Activated T-helper 1 cell treated with anti-CD3 and anti-CD28 coated beads, Interleukin-12 subunit alpha, Interleukin-12 subunit beta, Interleukin-2, Interleukin-4 antibody, amounts not matched to agents 30 ng/mL and 10 ng/mL and 1 ng/mL, durations not matched to agents 14 hours and 24 hours and 36 hours (primary cell): ENCODE data around the gene OR10D3. TPM values are rescaled to one million over a fixed set of nuclear protein-coding genes. Genes with fewer than 3 reads are reported as not detected.

ENCODE experiments used
- DNase-seq: peaks from one replicate; pipeline ENCODE4 v3.0.0; 2021; ENCODE audit warnings: low spot score
- H3K27ac Mint-ChIP-seq: one replicate; pipeline ENCODE4 v1.8.0; 2021; ENCODE audit warnings: mild to moderate bottlenecking, mixed read lengths
- H3K27me3 Mint-ChIP-seq: one replicate; pipeline ENCODE4 v1.8.0; 2022; ENCODE audit warnings: mild to moderate bottlenecking, moderate library complexity, mixed read lengths; ENCODE audit not compliant: insufficient read depth
- H3K36me3 Mint-ChIP-seq: one replicate; pipeline ENCODE4 v1.8.0; 2021; ENCODE audit warnings: low read depth, mixed read lengths
- H3K4me1 Mint-ChIP-seq: one replicate; pipeline ENCODE4 v1.8.0; 2021; ENCODE audit warnings: low read depth, mixed read lengths
- H3K4me3 Mint-ChIP-seq: one replicate; pipeline ENCODE4 v1.8.0; 2021; ENCODE audit warnings: mild to moderate bottlenecking, moderate library complexity, mixed read lengths
- H3K9me3 Mint-ChIP-seq: one replicate; pipeline ENCODE4 v1.8.0; 2021; ENCODE audit warnings: mixed read lengths
- intact Hi-C: fragments of 100-400 bp; cut with micrococcal nuclease; formaldehyde crosslinking; loops from one replicate; pipeline ENCODE4 v1.15.1; 2024
- total RNA-seq: library from RNA; stranded (reverse); gene quantifications from 2 replicates; pipeline ENCODE4 v1.2.3, GENCODE V29; 2022

The OR10D3 gene
- total RNA-seq, 1 donor from 2014 or later, result not detected

- intact Hi-C loops, result no loop called here
- no peaks in the 10 kb centered on the region for H3K36me3 Mint-ChIP-seq
- no peaks in the 10 kb centered on the region for H3K9me3 Mint-ChIP-seq
- H3K27me3 Mint-ChIP-seq, result peaks cover 4% of the 10 kb centered on the region
- H3K4me3 Mint-ChIP-seq, result no peak overlapping the region
- H3K27ac Mint-ChIP-seq, result no peak overlapping the region
- H3K4me1 Mint-ChIP-seq, result no peaks in the 10 kb centered on the region
- DNase-seq, result no peak
These were observed 10.5 kb upstream of the OR10D3 start for GRCh38 chr11:124172599-124172998.

DNA sequence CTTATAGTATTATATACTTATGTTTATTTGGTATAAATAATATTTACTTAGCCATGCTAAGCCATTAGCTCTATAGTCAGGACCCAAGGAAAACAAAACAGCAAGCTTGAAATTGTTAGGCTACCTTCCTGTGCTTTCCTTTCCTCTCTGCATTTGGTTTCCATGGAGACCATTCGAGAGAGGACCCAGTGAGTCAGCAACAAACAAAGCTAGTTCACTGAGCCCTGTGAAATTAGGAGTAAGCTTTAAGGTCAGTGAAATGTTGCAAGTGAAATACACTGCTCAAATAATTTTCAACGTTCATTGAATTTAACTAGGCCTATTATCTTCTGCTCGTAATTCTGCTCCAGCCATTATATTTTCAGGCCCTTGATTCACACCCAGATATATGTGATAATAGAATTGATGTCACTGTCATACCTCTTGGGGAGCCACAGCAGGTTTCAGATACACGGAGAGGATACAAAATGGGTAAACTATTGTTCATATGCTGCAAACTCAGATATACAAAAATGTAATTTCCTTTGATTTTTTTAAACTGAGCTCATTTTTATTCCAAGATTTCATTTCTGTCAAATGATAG lies 9.1 kb upstream of the OR10D3 start:
- Mint-ChIP-seq H3K36me3 (no peaks in the 10 kb centered on the region), H3K27me3 (peaks cover 4% of the 10 kb centered on the region), H3K9me3 (no peaks in the 10 kb centered on the region), H3K27ac (no peak overlapping the region), H3K4me1 (no peaks in the 10 kb centered on the region), H3K4me3 (no peak overlapping the region)
- DNase-seq, result no peak
- intact Hi-C loops, result no loop called here

- no peak overlapping the region for H3K27ac Mint-ChIP-seq
- H3K36me3 Mint-ChIP-seq, result no peaks in the 10 kb centered on the region
- intact Hi-C loops, result no loop called here
- H3K4me3 Mint-ChIP-seq, result no peak overlapping the region
- no peak for DNase-seq
- H3K27me3 Mint-ChIP-seq, result peaks cover 8% of the 10 kb centered on the region
- H3K4me1 Mint-ChIP-seq, result no peaks in the 10 kb centered on the region
- no peaks in the 10 kb centered on the region for H3K9me3 Mint-ChIP-seq
These were observed 6.0 kb upstream of the OR10D3 start for GRCh38 chr11:124176925-124177715.

- H3K27me3 Mint-ChIP-seq, result peaks cover 10% of the 10 kb centered on the region
- no peaks in the 10 kb centered on the region for H3K36me3 Mint-ChIP-seq
- DNase-seq, result no peak
- no peak overlapping the region for H3K4me3 Mint-ChIP-seq
- no peaks in the 10 kb centered on the region for H3K4me1 Mint-ChIP-seq
- intact Hi-C loops, result no loop called here
- no peak overlapping the region for H3K27ac Mint-ChIP-seq
- no peaks in the 10 kb centered on the region for H3K9me3 Mint-ChIP-seq
These were observed 3.8 kb upstream of the OR10D3 start for GRCh38 chr11:124179310-124179709.

GRCh38 chr11:124190298-124191139 lies 7.4 kb downstream of the OR10D3 start:
- no peak overlapping the region for H3K4me3 Mint-ChIP-seq
- intact Hi-C loops, result loop anchor here (10.0 kb wide), 1 partner anchor 546 kb away; no protein-coding TSS in a partner anchor
- no peaks in the 10 kb centered on the region for H3K9me3 Mint-ChIP-seq
- no peak for DNase-seq
- H3K36me3 Mint-ChIP-seq, result no peaks in the 10 kb centered on the region
- no peaks in the 10 kb centered on the region for H3K4me1 Mint-ChIP-seq
- peaks cover 18% of the 10 kb centered on the region for H3K27me3 Mint-ChIP-seq
- no peak overlapping the region for H3K27ac Mint-ChIP-seq

DNA sequence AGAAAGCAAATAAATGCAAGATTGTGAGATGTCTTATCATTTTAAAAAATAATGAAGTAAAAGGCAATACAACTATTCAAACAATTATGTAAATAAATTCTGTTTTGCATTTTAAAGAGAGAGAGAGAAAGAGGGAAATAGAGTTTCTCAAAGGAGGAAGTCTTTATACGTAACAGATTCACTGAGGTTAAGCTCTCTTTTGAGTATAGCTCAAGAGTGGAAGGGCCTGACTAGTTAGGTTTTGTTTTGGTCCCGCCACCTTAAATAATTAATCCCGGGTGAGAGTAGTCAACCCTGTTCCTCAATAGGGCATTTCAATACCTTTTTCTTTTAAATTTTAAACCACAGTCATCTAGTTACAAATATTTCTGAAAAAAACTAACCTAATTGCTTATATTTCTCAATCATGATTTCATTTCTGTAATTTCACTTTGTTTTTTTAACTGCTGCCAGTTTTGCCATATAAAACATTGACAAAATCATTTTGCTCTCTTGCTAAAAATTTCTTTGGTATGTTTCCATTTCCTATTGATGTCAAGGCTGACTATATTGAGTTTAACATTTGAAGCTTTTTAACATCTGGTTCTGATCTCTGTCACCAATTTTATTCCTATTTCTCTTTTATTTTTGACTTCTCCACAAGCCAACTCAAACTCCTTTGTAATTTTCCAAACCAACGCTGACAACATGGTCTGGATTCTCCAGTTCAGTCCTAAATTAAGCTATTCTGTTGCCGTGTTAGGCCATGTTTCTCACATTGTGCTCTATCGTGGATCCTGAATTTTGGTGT lies 10.3 kb downstream of the OR10D3 start:
- no peaks in the 10 kb centered on the region for H3K9me3 Mint-ChIP-seq
- no peaks in the 10 kb centered on the region for H3K4me1 Mint-ChIP-seq
- DNase-seq, result no peak
- no peak overlapping the region for H3K27ac Mint-ChIP-seq
- intact Hi-C loops, result loop anchor here (10.0 kb wide), 1 partner anchor 549 kb away; no protein-coding TSS in a partner anchor
- no peaks in the 10 kb centered on the region for H3K36me3 Mint-ChIP-seq
- no peak overlapping the region for H3K4me3 Mint-ChIP-seq
- H3K27me3 Mint-ChIP-seq, result peaks cover 11% of the 10 kb centered on the region

DNA sequence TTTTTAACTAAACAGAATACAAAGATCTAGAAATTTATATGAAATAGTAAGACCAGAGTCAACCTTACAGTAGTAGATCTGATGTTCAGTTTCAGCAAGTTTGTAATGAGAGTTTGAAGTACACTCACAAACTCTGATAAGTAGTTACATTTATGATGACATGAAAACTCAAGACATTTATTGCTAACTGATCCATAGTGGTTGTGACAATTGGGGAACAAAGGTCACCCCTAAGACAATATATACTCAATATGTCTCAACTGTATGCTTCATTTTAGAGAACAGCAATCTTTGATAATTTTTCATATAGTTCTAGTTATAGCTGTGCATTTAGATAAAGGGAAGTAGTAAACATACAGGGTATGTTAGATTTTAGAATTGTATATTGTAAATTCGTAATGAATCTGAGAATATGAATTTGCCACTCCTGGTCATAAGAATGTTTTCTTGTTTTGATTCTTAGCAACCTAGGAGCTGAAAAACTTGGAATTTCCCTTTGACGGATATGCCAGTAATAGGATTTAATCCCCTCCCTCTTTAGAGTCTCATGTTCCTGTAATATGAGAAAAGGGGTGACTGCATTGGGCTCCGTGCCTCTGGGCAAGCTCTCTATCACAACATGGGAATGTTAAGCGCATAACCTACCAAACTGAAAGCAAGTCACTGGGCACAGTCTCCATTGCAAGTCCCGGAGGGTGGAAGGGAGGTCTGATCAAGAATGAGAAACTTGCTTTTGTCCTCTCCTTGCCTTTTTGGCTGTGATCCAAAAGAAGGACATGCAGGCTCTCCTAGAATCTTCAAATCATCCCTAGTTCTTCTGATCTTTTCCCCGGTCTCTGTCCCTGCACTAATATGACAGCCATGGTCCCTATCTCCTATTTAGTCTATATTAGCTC lies 11.4 kb downstream of the OR10D3 start:
- Mint-ChIP-seq H3K36me3 (no peaks in the 10 kb centered on the region), H3K27me3 (peaks cover 11% of the 10 kb centered on the region), H3K27ac (no peak overlapping the region), H3K4me3 (no peak overlapping the region), H3K9me3 (no peaks in the 10 kb centered on the region), H3K4me1 (no peaks in the 10 kb centered on the region)
- intact Hi-C loops, result loop anchor here (1.0 to 10.0 kb wide), 3 partner anchors 86 to 550 kb away; no protein-coding TSS in a partner anchor
- DNase-seq, result no peak

- peaks cover 8% of the 10 kb centered on the region for H3K27me3 Mint-ChIP-seq
- H3K36me3 Mint-ChIP-seq, result no peaks in the 10 kb centered on the region
- intact Hi-C loops, result loop anchor here (1.0 to 10.0 kb wide), 3 partner anchors 87 to 550 kb away; no protein-coding TSS in a partner anchor
- no peak overlapping the region for H3K27ac Mint-ChIP-seq
- DNase-seq, result peak; percentile 22
- no peak overlapping the region for H3K4me3 Mint-ChIP-seq
- H3K4me1 Mint-ChIP-seq, result no peaks in the 10 kb centered on the region
- no peaks in the 10 kb centered on the region for H3K9me3 Mint-ChIP-seq
These were observed 12.1 kb downstream of the OR10D3 start for GRCh38 chr11:124195189-124195734.

DNA sequence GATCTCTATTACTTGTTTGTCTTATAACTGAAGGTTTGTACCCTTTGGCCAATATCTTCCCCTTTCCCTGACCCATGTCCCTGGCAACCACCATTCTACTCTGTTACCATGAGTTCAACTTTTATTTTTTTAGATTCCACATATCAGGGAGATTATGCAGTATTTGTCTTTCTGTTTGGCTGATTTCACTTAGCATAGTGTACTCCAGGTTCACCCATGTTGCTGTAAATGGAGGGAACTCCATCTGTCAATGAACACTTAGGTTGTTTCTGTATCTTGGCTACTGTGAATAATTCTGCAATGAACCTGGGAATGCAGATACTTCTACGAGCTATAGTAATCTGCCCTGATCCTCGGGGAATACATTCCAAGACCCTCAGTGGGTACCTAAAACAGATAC lies 14.9 kb downstream of the OR10D3 start:
- peaks cover 6% of the 10 kb centered on the region for H3K27me3 Mint-ChIP-seq
- H3K9me3 Mint-ChIP-seq, result no peaks in the 10 kb centered on the region
- no peaks in the 10 kb centered on the region for H3K36me3 Mint-ChIP-seq
- H3K4me3 Mint-ChIP-seq, result no peak overlapping the region
- intact Hi-C loops, result loop anchor here (10.0 kb wide), 1 partner anchor 553 kb away; no protein-coding TSS in a partner anchor
- no peak overlapping the region for H3K27ac Mint-ChIP-seq
- H3K4me1 Mint-ChIP-seq, result no peaks in the 10 kb centered on the region
- DNase-seq, result no peak

DNA sequence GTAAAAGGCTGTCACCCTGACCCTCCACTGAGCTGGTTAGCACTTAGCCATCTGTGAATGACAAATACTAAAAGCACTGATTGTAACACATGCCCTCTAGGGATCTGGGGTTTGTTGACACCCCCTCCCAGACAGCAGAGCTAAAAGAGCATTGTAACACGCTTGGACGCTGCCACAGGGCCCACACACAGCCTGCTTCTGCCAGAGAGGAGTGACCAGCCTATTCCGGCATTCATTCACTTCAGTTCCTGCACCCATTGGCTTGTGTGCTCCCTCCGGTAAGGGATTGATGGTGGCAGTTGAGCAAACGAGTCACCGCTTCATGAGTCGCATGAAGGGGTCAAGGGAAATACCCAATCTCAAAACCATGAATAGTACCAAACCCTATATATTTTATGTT lies 15.8 kb downstream of the OR10D3 start:
- Mint-ChIP-seq H3K27ac (no peak overlapping the region), H3K27me3 (peaks cover 3% of the 10 kb centered on the region), H3K4me1 (no peaks in the 10 kb centered on the region), H3K9me3 (no peaks in the 10 kb centered on the region), H3K4me3 (no peak overlapping the region), H3K36me3 (no peaks in the 10 kb centered on the region)
- DNase-seq, result no peak
- intact Hi-C loops, result loop anchor here (10.0 kb wide), 1 partner anchor 554 kb away; no protein-coding TSS in a partner anchor

- DNase-seq, result no peak
- no peaks in the 10 kb centered on the region for H3K36me3 Mint-ChIP-seq
- no peaks in the 10 kb centered on the region for H3K4me1 Mint-ChIP-seq
- no peak overlapping the region for H3K4me3 Mint-ChIP-seq
- intact Hi-C loops, result loop anchor here (10.0 kb wide), 1 partner anchor 555 kb away; no protein-coding TSS in a partner anchor
- H3K27ac Mint-ChIP-seq, result no peak overlapping the region
- H3K9me3 Mint-ChIP-seq, result no peaks in the 10 kb centered on the region
- peaks cover 2% of the 10 kb centered on the region for H3K27me3 Mint-ChIP-seq
These were observed 16.6 kb downstream of the OR10D3 start for GRCh38 chr11:124199702-124200101.
